K562 (cell line): Measurements from ENCODE around the gene FDX2. TPM values are rescaled to one million over a fixed set of nuclear protein-coding genes. Genes with fewer than 3 reads are reported as not detected.

Source experiments
- AFF1 ChIP-seq, 2 experiments: fragments of 450-650 bp; IDR thresholded peaks; 2 replicates each; pipeline ENCODE4 v1.6.1; 2018; ENCODE audit warnings: mild to moderate bottlenecking in 2 of 2, low read depth in 1 of 2; ENCODE audit not compliant: partially characterized antibody in 2 of 2
- HCFC1 ChIP-seq: IDR thresholded peaks from 2 replicates; pipeline ENCODE4 v1.6.1; 2012; ENCODE audit warnings: low read depth, low read length, improper control_type of control experiment
- JUN ChIP-seq, 2 experiments: sonication (generic) in 1 of 2; formaldehyde crosslinking in 1 of 2; IDR thresholded peaks; 2 replicates each; pipeline versions ENCODE4 v1.6.1 to v1.8.0; 2012 to 2022; ENCODE audit warnings: borderline replicate concordance in 2 of 2, mild to moderate bottlenecking in 2 of 2, improper control_type of control experiment in 1 of 2, low read depth in 1 of 2, low read length in 1 of 2, missing genetic modification reagents in 1 of 2
- NR0B1 ChIP-seq: fragments of 450-650 bp; IDR thresholded peaks from one replicate; pipeline ENCODE4 v1.6.1; 2018; ENCODE audit warnings: mild to moderate bottlenecking, moderate library complexity; ENCODE audit not compliant: partially characterized antibody
- RFX1 ChIP-seq: fragments of 450-650 bp; IDR thresholded peaks from 2 replicates; pipeline ENCODE4 v1.6.1; 2016; ENCODE audit warnings: mild to moderate bottlenecking, moderate library complexity
- ZNF586 ChIP-seq: fragments of 450-650 bp; formaldehyde crosslinking; conservative IDR thresholded peaks from 2 replicates; pipeline ENCODE4 v1.4.0; 2020; ENCODE audit warnings: mild to moderate bottlenecking, moderate library complexity
- polyA plus RNA-seq, 8 experiments: library from polyadenylated mRNA; depleted of rRNA in 4 of 8; stranded (reverse) in 5 of 8; unstranded in 3 of 8; fragments of >200 nt; fragmentation: Nextera tagmentation in 2 of 8; fragmentation: Illumina TruSeq in 1 of 8; extraction: Ambion mirVana in 2 of 8; extraction: Trizol in 1 of 8; gene quantifications; 2 replicates each; pipeline versions ENCODE4 v1.2.1 to v1.2.3, GENCODE V29; 2011 to 2014; ENCODE audit warnings: inconsistent platforms in 1 of 8, missing spikeins in 1 of 8
- total RNA-seq, 7 experiments: library from RNA; depleted of rRNA in 6 of 7; stranded (reverse); fragments of >200 nt in 6 of 7; fragmentation: Illumina TruSeq in 2 of 7; extraction: Trizol in 2 of 7; gene quantifications; 2 replicates each; pipeline versions ENCODE4 v1.2.1 to v1.2.3, GENCODE V29; 2011 to 2021; ENCODE audit warnings: low replicate concordance in 1 of 7

Gene FDX2
- total and polyA plus RNA-seq, 9 of the 15 experiments (the other 6 are each of a cell fraction or from before 2014, with no cell fraction given), result 2.5 to 49.8 (median 29.7) TPM

DNA sequence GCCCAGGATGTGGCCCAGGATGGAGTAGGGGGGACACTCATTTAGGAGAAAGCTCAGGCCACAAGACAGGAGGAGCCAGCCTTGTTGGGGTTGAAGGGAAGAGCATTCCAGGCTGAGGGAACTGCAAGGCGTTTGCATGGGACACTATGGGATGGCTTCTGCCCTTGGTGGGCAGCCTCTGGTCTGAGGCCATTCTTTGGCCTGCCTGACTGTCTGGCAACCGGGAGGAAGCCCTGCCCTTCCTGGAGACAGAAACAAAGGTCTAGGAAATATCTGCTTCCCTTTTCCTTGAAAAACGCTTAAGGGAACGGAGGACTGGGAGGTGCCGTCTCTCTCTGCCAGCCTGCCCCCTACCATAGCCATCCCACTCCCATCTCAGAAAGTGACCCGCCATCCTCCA is 47.7 kb downstream of the FDX2 start (continued):
- TF ChIP-seq JUN (IDR thresholded peaks at IDR 0.05; ENCODE audit: borderline replicate concordance, low read depth, low read length), result no peak
- no peak for TF ChIP-seq JUN (CRISPR knock-in tag; IDR thresholded peaks at IDR 0.05; ENCODE audit: borderline replicate concordance)
- TF ChIP-seq AFF1 (IDR thresholded peaks at IDR 0.05; ENCODE audit: low read depth in 1 of 2, partially characterized antibody in 2 of 2), result no peak
- TF ChIP-seq NR0B1, result no peak
- no peak for TF ChIP-seq HCFC1
- no peak for TF ChIP-seq ZNF586 (CRISPR knock-in tag)
- TF ChIP-seq RFX1, result no peak
- TF ChIP-seq, all 486 proteins: peak for 0
